Liver (tissue), 9 donors: Measurements from ENCODE around the gene WNT7B. TPM values are rescaled to one million over a fixed set of nuclear protein-coding genes. Genes with fewer than 3 reads are reported as not detected.

ENCODE experiments used
- DNase-seq: peaks from one replicate; pipeline ENCODE4 v3.0.0-alpha.2; 2017; ENCODE audit warnings: low spot score
- H3K27ac ChIP-seq, 2 donors: one replicate each; pipeline ENCODE4 v1.7.0; 2013; ENCODE audit warnings: inconsistent platforms in 2 of 2, low read length in 2 of 2, control low read depth in 1 of 2, low read depth in 1 of 2, mild to moderate bottlenecking in 1 of 2
- H3K27me3 ChIP-seq, 4 donors: one replicate each; pipeline versions ENCODE4 v1.6.1 to v1.7.0; 2013; ENCODE audit warnings: low read length in 3 of 4, inconsistent platforms in 1 of 4, mild to moderate bottlenecking in 1 of 4, moderate library complexity in 1 of 4; ENCODE audit not compliant: control insufficient read depth in 4 of 4, insufficient read depth in 4 of 4
- H3K36me3 ChIP-seq, 4 donors: one replicate each; pipeline versions ENCODE4 v1.6.1 to v1.7.0; 2013; ENCODE audit warnings: low read length in 3 of 4, mild to moderate bottlenecking in 3 of 4, low read depth in 1 of 4, moderate library complexity in 1 of 4; ENCODE audit not compliant: control insufficient read depth in 4 of 4, insufficient read depth in 3 of 4
- H3K4me1 ChIP-seq, 4 donors: one replicate each; pipeline versions ENCODE4 v1.6.1 to v1.7.0; 2013; ENCODE audit warnings: low read length in 3 of 4, mild to moderate bottlenecking in 3 of 4, moderate library complexity in 1 of 4; ENCODE audit not compliant: control insufficient read depth in 4 of 4, insufficient read depth in 4 of 4
- H3K4me3 ChIP-seq, 3 donors: one replicate each; pipeline versions ENCODE4 v1.6.1 to v1.7.0; 2013; ENCODE audit warnings: low read length in 3 of 3, control low read depth in 1 of 3, low read depth in 1 of 3, mild to moderate bottlenecking in 1 of 3
- H3K9ac ChIP-seq, 2 donors: one replicate each; pipeline ENCODE4 v1.7.0; 2013; ENCODE audit warnings: low read length in 2 of 2, mild to moderate bottlenecking in 2 of 2, moderate library complexity in 2 of 2, control low read depth in 1 of 2, low read depth in 1 of 2
- H3K9me3 ChIP-seq, 4 donors: one replicate each; pipeline versions ENCODE4 v1.6.1 to v1.7.0; 2013; ENCODE audit warnings: low read length in 3 of 4; ENCODE audit not compliant: control insufficient read depth in 4 of 4
- CTCF ChIP-seq: fragments of 150-350 bp; IDR thresholded peaks from 2 replicates; pipeline ENCODE4 v1.5.1; 2017; ENCODE audit warnings: improper control_type of control experiment, low read depth, low read length; ENCODE audit not compliant: missing input control
- EGR1 ChIP-seq, 2 donors: IDR thresholded peaks; 2 replicates each; pipeline ENCODE4 v1.6.1; 2016 to 2018; ENCODE audit warnings: antibody characterized with exemption in 2 of 2, low read depth in 2 of 2
- FOXA1 ChIP-seq: IDR thresholded peaks from 2 replicates; pipeline ENCODE4 v1.6.1; 2016; ENCODE audit warnings: antibody characterized with exemption
- HNF4A ChIP-seq, 2 donors: conservative IDR thresholded peaks; 2 replicates each; pipeline ENCODE4 v1.6.1; 2016; ENCODE audit warnings: antibody characterized with exemption in 2 of 2, mild to moderate bottlenecking in 2 of 2
- HNF4G ChIP-seq: IDR thresholded peaks from 2 replicates; pipeline ENCODE4 v1.6.1; 2016; ENCODE audit warnings: antibody characterized with exemption
- JUND ChIP-seq, 2 donors: IDR thresholded peaks; 2 replicates each; pipeline ENCODE4 v1.6.1; 2016; ENCODE audit warnings: antibody characterized with exemption in 2 of 2
- MAX ChIP-seq: IDR thresholded peaks from 2 replicates; pipeline ENCODE4 v1.6.1; 2016; ENCODE audit warnings: antibody characterized with exemption
- NR2F2 ChIP-seq: IDR thresholded peaks from 2 replicates; pipeline ENCODE4 v1.6.1; 2016; ENCODE audit warnings: antibody characterized with exemption
- RAD21 ChIP-seq, 2 donors: IDR thresholded peaks; 2 replicates each; pipeline ENCODE4 v1.6.1; 2016; ENCODE audit warnings: antibody characterized with exemption in 2 of 2, mild to moderate bottlenecking in 2 of 2
- REST ChIP-seq: IDR thresholded peaks from 2 replicates; pipeline ENCODE4 v1.6.1; 2016; ENCODE audit warnings: antibody characterized with exemption, mild to moderate bottlenecking
- RXRA ChIP-seq, 2 donors: IDR thresholded peaks; 2 replicates each; pipeline ENCODE4 v1.6.1; 2017 to 2018; ENCODE audit warnings: antibody characterized with exemption in 2 of 2, mild to moderate bottlenecking in 1 of 2
- ZBTB33 ChIP-seq: IDR thresholded peaks from 2 replicates; pipeline ENCODE4 v1.6.1; 2016; ENCODE audit warnings: antibody characterized with exemption
- WGBS: extraction: QIAGEN DNeasy Blood & Tissue Kit; methylation state at CpG from one replicate; pipeline ENCODE4 v1.1.7; 2013; 5-methylcytosine and 5-hydroxymethylcytosine counted together
- polyA plus RNA-seq, 2 donors: library from polyadenylated mRNA; stranded (reverse) in 1 of 2; unstranded in 1 of 2; fragments of 200-250 nt in 1 of 2; fragments of >200 nt in 1 of 2; fragmentation: Nextera tagmentation in 1 of 2; extraction: Ambion mirVana in 1 of 2; gene quantifications; one replicate each; pipeline versions ENCODE4 v1.2.1 to v1.2.3, GENCODE V29; 2013 to 2015
- total RNA-seq, 2 donors: library from RNA; depleted of rRNA; stranded (reverse); fragments of >200 nt; gene quantifications; one replicate each; pipeline ENCODE4 v1.2.3, GENCODE V29; 2014
- donor health status: healthy.
- donor health status: healthy.
- donor health status: healthy.
- donor health status: healthy.
- donor health status: healthy.

The WNT7B gene
- total and polyA plus RNA-seq, 4 donors: 0.06 to 0.28 TPM; not detected in 2

- Histone ChIP-seq H3K27ac (peak overlapping the region in 1 of 2 donors; percentile 46), H3K4me1 (peaks cover 2 to 26% (median 3%) of the 10 kb centered on the region in 4 donors), H3K36me3 (no peaks in the 10 kb centered on the region), H3K9me3 (no peaks in the 10 kb centered on the region), H3K4me3 (no peak overlapping the region), H3K9ac (no peak overlapping the region), H3K27me3 (no peaks in the 10 kb centered on the region)
- TF ChIP-seq NR2F2: no peak
- no peak for TF ChIP-seq HNF4G
- 64% methylated on average over 22 of the region's 22 CpGs for WGBS
- no peak for DNase-seq
These were observed 24.6 kb upstream of the WNT7B start for GRCh38 chr22:46001426-46002106.

- TF ChIP-seq EGR1 (IDR thresholded peaks at IDR 0.05; ENCODE audit: low read depth in 2 of 2) (no peak), HNF4A (conservative IDR thresholded peaks at IDR 0.05) (no peak), CTCF (no peak), ZBTB33 (no peak), FOXA1 (no peak), JUND (IDR thresholded peaks at IDR 0.05) (no peak), MAX (no peak), RAD21 (IDR thresholded peaks at IDR 0.05) (no peak), REST (no peak), RXRA (IDR thresholded peaks at IDR 0.05) (no peak)
- H3K27ac ChIP-seq: peak overlapping the region in 1 of 2 donors; percentile 46
- no peaks in the 10 kb centered on the region for H3K27me3 ChIP-seq
- H3K9ac ChIP-seq: no peak overlapping the region
- 74% methylated on average over 3 of the region's 3 CpGs for WGBS
- DNase-seq: no peak
- H3K4me1 ChIP-seq: peaks cover 0 to 25% (median 3%) of the 10 kb centered on the region in 4 donors
- no peak overlapping the region for H3K4me3 ChIP-seq
- no peaks in the 10 kb centered on the region for H3K36me3 ChIP-seq
- H3K9me3 ChIP-seq: no peaks in the 10 kb centered on the region
These were observed 24.1 kb upstream of the WNT7B start for GRCh38 chr22:46001046-46001425.
